ENCODE results near the gene MAP4K2.

Gene MAP4K2

GRCh38 chr11:64810891-64811272 is 7.9 kb upstream of the MAP4K2 start:
- no peak for DNase-seq

GRCh38 chr11:64810271-64810890 is 7.4 kb upstream of the MAP4K2 start, which contains the start of gene MEN1:
Gene MEN1, minus strand, starts transcription at chr11:64810551. Its CDS starts 442 bp downstream, at chr11:64810109.
- peak; percentile 64 to 98 (median 91) for DNase-seq

GRCh38 chr11:64809781-64810241 is 6.8 kb upstream of the MAP4K2 start:
- no peak for DNase-seq

- DNase-seq = no peak
Measured at GRCh38 chr11:64805481-64805880, 2.5 kb upstream of the MAP4K2 start.

GRCh38 chr11:64804346-64805210 is 1.6 kb upstream of the MAP4K2 start:
- no peak for DNase-seq

GRCh38 chr11:64803846-64804345 is 882 bp upstream of the MAP4K2 start:
- DNase-seq = no peak

- no peak for DNase-seq
Measured at GRCh38 chr11:64802370-64803157, 450 bp downstream of the MAP4K2 start.

- no peak for DNase-seq
Measured at GRCh38 chr11:64801561-64802369, 1.2 kb downstream of the MAP4K2 start.

GRCh38 chr11:64801158-64801464 is 1.9 kb downstream of the MAP4K2 start:
- no peak for DNase-seq

- DNase-seq = no peak
Measured at GRCh38 chr11:64800303-64801157, 2.5 kb downstream of the MAP4K2 start.

GRCh38 chr11:64799623-64800302 is 3.3 kb downstream of the MAP4K2 start:
- DNase-seq = no peak

- DNase-seq = no peak
Measured at GRCh38 chr11:64799256-64799622, 3.8 kb downstream of the MAP4K2 start.

- DNase-seq = no peak
Measured at GRCh38 chr11:64796757-64797541, 6.1 kb downstream of the MAP4K2 start.

- DNase-seq = no peak
Measured at GRCh38 chr11:64796047-64796756, 6.8 kb downstream of the MAP4K2 start.

- no peak for DNase-seq
Measured at GRCh38 chr11:64794526-64794925, 8.5 kb downstream of the MAP4K2 start.

- DNase-seq = no peak
Measured at GRCh38 chr11:64793271-64794160, 9.5 kb downstream of the MAP4K2 start.

GRCh38 chr11:64792482-64792881 is 10.5 kb downstream of the MAP4K2 start:
- DNase-seq = no peak

- no peak for DNase-seq
Measured at GRCh38 chr11:64791781-64792291, 11.2 kb downstream of the MAP4K2 start.
